GM18508 (cell line): ENCODE results near the gene ATP1B1.

Source experiments
- ATAC-seq: cut with Tn5 transposase; IDR thresholded peaks from one replicate; pipeline ENCODE4 v1.9.1; 2021; ENCODE audit warnings: moderate number of reproducible peaks; ENCODE audit not compliant: insufficient read depth, unreplicated experiment

ATP1B1 gene

DNA sequence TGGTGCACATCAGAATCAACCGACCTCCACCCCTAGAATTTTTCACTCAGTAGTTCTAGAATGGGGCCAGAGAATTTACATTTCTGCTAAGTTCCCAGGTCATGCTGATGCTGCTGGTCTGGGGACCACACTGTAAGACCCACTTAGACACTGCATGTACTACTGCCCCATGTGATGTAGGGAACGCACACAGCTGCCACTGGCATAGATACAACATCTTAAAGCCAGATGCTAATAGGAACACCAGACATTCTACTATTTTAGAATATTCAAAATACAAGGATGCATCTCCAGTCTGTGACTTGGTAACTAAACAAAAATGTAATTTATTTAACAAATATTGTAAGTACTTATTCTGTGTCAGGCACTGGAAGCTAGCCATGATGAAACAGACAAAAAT is 14.1 kb upstream of the ATP1B1 start:
- ATAC-seq, result no peak

DNA sequence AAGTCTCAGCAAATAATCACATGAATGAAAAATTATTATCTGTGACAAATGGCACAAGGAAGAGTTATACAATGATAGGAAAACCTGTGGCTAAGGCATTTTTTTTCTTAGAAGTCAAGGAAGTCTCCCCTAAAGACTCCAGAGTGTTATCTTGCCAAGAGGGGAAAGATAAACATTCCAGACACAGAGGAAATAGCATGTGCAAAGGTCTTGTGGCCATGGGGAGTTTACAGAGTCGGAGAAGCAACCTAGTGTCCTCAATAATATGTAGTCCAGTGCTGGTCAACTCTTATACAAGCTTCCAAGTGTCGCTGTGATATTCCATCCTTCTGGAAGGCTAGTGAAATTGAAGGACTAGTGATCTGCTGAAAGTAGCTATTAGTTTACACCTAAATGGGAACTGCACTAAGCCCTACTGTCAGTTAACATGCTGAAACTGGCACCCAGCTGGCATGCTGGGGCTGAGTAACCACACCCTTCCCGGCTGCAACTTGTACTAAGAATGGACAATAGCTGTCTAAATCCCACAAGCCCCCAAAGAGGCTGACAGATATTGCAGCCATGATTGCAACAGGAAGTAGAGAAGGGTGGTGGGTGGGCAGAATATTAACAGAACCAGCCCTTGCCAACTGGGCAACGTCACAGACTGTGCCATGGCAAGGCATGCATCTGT is 11.5 kb upstream of the ATP1B1 start:
- ATAC-seq, result no peak

DNA sequence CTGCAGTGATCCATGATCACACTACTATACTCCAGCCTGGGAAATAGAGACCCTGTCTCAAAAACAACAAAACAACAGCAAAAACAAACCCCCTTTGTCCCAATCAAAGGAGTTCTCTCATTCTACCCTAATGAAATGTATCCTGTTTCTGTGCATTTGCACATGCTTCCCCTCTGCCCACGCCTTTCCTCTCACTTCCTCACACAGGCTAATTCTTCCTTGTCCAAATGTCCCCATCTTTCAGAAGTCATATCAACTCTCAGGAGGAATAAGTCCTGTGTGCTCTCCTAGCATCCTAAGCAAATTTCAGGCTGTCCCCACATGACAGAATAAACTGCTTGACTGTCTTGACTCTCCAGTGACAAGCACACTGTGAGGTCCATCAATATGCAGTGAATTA is 8.1 kb upstream of the ATP1B1 start:
- ATAC-seq, result no peak

DNA sequence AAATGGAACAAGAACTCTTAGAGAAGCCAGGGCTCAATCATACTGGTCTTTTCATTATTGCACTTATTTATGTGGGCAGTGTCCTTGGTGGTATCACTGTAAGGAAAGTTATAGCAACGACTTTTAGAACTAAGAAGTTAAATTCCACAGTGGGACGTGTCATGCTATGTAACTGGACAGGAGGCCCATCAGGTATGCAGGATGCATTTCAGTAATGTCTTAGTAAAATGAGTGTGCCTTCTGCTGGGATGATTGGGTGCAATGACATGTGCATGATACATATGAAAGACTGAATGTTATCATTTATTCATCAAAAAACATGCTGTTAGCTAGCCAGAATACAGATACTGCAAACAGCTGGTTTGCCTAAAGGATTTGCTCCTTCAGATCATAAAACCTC is 6.9 kb upstream of the ATP1B1 start:
- ATAC-seq, result no peak

DNA sequence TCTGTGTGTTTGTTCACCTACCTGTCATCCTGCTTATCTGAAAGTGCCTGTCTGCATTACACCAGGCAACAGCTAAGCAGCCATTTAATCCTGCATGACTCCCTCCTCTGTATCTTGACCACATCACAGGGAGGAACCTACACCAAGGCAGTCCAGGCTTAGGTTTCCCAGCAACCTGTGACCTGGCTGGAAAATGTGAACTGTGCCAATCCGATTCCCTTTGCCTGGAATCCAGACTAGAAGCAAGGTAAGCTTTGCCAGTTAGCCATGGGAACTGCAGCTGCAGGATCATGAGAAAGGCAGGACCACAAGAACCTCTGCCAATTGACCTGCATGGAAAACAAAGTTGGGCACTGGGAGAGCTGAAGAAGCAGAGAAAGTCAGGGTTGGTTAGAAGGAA is 6.3 kb upstream of the ATP1B1 start:
- no peak for ATAC-seq

DNA sequence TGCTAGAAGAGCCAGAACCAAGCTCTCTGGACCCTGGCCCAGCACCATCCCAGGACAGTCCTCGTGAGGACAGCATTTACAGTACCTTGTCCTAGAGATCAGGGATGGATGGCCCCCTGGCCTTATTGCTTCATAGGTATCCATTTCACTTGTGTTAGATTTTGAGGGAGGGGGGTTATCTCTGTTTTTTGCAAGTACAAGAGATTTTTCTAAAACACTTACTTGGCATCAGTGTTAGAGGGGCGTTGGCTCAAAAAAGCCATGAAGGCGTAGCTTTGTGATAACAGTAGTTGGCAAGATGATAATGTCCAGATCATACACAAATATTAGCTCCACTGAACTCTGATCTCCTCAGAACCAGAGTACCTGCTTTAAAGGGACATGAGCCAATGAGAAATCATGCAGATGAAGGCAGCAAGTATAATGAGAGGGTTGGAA is 5.8 kb upstream of the ATP1B1 start:
- no peak for ATAC-seq

DNA sequence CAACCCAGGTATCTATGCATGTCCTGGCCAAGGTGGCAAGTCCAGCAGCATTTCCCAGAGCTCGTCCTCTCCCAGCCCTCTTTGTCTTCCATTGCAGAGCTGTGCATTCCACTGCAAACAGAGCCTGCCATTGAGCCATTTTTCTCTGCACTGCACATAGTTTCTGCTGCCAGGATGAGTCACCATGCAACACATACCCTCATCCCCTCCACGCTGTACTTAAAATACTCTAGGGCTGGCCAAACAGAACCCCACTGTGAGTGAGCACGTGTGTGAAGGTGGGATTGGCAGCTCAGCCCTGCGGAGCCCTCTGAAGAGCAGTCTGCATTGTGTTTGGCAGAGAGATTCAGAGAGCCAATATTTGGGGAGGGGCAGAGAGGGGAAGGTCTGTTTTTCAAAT is 3.9 kb upstream of the ATP1B1 start:
- no peak for ATAC-seq

DNA sequence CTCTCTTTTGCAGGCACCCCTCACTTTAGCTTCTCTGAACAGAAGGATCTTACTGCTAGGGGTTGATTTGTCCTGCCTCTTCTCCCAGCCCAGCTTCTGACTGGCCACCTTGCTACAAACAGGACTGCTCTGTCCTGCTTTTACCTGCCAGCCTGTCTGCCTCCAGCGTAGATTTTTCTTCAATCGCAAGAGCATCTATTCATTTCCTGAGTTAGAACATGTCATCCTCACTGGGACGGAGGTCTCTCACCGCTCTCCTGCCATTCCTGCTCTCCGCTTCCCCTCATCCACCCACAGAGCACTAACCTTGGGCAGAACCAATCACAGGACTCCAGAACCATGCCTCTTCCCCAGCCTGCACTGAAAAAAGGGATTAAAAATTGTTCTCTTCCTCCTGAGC is 3.5 kb upstream of the ATP1B1 start:
- no peak for ATAC-seq

DNA sequence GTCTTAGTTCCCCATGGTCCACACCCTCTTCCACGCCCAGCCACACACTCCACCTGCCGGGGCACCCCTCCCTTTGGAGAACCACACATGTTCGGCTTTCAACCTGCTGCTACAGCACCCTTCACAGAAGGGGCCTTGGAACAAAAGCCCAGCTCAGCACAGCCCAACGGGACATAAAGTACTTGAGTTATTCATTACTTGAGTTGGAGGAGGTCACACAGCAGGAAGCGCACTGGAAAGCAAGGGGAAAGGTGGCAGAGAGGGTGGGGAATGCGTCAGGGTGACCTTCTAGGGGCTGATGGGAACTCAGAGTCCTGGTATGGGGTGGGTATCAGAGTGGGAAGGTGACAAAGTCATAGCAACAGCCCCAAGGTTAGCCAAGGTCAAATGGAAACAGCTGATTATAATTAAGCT is 3.0 kb upstream of the ATP1B1 start:
- ATAC-seq, result no peak

DNA sequence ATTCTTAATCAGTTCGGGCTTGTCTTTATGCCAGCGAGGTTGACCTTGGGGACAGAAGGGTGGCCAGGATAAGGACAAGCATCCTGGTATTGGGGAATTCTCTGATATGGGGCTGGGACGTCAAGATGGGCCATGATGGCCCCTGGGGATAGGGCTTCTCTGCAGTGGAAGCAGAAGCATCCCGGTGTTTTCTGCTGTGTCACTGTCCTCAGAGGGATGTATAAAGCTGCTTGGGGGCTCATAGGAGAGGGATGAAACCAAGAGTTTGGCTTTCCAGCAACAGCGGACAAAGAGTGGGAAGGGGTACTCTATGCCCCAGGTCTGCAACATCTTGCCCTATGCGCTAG is 1.4 kb upstream of the ATP1B1 start:
- no peak for ATAC-seq

DNA sequence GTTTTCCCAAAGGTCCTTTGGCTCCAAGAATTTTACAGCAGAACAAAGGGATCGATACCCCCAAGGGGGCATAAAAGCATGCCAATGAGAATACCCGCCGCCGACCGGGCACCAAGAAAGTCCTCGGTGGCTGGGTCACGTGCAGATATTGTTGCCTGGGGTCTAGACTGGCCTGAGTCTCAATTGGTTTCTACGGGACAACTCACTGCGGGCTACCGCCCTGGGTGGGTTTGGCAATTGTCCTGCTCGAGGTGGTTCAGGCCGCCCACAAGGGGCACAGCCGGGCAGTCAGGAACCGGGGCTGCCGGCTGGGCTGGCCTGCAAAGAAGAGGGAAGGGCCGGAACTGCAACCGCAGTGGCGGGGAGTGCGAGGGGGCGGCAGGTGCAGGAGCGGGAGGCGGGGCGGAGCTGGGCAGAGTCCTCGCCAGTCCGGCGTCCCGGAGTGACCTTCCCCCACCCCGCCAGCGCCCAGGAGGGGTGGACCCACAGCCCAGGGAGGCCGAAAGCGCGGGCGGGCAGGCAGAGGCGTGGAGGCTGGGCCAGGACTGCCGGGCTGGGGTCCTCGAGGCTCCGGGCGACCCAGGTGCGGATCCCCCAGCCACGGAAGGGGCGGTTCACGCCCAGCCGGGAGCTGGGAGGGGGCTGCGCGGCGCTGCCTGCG is 926 bp upstream of the ATP1B1 start:
- no peak for ATAC-seq

DNA sequence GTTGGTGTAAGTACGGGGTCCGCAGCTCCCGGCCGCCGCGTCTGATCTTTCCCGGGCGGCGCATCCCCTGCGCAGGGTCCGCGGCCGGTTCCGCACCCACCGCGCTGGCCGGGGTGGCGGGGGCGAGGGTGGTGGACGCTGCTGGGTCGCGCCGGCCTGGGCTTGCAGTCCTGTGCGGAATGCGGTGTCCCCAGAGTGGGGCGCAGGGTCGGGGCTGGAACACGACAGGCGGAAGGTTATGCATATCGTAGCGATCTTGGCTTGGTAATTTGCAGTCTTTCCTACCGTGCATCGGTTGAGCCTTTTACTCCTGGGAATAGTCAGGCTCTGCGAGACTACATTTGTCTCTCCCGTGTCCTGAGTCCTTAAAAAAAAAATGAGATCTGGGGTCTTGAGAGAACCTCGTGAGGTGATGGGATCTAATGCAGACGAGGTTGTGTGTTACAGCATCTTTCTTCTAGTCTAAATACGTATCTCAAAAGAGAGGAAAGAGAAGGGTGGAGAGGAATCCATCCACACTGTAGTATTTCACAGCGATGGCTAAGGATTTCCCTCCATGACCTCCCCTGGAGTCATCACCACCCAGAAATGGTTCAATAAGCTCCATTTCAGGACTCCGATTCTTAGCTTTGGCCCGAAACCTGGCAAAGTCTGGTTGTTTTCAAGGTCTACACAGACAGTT is 572 bp downstream of the ATP1B1 start:
- ATAC-seq, result no peak

DNA sequence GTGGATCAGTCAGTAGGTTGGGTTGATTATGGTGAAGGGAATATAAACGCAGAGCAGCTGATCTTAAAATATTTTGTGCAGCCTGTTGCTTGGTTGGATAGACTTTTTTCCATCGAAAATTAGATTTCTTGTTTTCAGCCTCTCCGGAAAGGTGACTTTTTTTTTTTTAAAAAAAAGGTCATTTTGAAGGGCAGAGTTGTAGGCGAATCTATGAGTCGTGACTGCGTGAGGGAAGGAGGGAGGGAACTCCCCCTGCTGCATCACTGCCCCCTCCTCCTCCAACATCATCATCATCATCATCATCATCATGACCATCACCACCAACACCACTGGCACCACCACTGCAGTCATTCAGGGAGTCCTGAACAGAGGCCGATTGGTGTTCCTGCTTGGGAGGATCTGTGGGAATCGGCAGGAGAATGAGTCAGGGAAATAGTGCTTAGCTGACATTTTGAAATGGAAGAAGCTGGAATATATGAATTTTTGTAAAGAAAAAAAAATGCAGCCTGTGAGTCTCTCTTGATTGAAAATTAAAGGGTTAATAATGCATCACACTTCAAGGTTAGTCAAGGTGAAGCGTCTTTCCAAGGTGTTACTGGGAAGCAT is 1.2 kb downstream of the ATP1B1 start:
- no peak for ATAC-seq

DNA sequence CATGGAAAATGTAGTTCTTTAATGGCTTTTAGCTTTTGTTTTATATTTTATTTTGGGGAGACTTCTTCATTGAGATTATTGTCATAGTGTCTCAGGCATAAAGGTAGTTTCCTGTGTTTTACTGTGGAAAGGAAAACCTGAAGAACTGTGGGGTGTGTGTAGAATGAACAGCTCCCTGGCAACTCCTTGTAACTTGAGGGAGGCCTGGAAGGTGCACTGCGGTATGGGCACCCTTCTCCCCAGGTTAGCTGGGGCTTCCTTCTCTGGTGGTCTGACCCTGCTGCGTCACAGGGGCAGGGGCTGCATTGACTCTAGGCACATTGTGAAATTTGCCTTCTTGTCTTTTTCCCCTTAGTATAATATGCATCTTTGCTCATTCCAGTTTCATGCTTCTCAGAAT is 1.7 kb downstream of the ATP1B1 start:
- no peak for ATAC-seq

DNA sequence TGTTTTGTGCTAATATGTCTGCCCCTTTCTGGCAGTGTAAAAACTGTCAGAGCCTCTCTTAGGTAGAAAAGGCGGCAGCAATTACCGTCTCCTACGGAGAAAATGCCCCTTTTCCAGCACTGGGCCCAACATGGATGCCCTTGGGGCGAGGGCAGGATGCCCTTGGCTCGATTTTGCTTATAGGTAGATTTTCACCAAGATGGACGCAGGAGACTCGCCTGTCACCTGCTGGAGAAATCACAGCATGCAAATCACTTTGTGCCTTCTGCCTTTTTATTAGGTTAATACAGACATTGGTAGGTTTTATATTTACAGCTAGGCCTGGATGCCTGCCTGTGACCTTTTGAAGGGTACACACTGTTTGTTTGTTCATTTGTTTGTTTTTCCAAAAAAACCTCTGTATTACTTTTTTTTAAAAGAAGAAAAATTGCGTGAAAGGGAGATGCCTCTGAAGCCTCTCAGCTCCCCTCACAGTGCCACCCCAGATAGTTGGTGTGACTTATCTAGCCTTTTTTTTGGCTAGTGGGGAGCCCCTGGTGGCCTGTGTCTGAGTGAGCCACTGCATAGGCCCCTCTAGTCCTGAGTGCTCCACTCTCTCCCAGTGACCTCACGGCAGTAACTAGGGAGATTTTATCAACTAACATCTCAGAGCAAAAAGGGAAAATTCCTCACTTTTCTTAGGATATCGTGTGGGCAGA is 2.5 kb downstream of the ATP1B1 start:
- ATAC-seq, result no peak

DNA sequence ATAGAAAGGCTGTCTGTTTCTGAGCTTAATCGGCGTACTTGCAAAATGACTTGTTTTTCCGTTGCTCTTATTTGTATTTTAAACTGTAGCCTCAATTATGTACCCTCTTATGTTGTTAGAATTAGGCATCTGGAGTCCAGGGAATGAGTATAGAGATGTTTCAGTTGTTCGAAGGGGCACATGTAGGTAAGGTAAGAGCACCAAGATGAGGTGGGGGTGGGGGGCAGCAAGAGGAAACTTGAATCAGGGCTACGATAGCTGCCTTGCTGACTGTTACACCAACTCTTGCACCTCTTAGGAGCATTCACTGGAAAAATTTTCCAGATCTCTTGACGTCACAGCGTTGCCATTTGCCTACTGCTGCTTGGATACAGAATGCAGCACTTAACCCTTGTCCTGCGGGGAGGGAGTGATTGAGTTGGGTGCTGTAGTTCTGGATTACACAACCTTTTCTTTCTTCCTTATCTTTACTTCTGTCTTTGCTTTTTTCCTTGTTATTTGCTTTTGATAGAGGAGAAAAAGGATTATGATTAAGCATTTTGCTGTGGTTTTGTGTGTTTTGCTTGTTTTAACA is 3.2 kb downstream of the ATP1B1 start:
- ATAC-seq, result no peak

DNA sequence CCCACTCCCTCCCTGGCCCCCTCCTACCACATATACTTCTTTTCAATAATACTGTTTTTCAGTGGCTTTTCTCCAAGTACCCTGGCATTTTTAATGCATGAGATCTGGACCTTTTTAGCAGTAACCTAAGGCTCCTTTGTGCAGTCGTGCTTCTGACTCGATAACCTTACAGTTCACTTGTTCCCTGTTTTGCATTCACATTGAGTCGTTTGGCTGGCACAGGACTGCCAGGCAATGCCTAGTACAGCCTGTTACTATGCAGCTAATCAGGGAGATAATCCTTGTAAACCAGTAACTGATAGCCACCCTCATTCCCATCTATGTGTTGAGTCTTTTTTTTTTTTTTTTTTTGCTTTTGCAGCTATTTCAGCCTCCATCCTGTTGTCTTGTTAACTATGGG is 3.7 kb downstream of the ATP1B1 start:
- ATAC-seq, result no peak

DNA sequence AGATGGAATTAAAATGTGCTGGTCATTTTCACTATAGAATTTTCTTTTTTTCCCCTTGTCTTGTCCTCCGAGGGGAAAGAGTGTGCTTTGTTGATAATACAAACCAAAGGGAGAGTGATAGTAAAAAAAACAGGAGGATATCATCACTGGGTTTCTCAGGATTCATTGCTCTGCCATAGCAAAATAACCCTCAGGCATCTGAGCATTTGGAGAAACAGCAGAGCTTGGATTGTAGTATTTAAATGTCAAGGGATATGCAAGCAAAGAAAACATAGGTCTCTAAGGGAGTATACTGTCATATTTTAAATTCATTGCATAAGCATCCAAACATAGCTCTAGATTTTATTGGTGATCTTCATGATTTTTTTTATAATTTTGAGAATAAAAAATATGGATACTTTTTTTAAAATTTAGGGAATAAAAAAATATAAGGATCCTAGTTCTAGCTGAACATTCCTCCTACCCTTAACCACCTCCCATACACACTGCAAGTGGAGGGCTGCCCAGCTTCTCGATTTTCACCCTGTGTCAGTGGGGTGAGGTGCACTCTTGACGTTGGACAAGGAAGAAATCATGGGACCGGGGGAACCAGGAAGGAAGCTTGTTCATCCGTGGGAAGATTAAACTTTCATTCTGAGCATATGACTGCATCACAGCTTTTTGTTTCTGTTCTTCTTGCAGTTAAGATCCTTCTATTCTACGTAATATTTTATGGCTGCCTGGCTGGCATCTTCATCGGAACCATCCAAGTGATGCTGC is 4.4 kb downstream of the ATP1B1 start:
- ATAC-seq, result no peak

DNA sequence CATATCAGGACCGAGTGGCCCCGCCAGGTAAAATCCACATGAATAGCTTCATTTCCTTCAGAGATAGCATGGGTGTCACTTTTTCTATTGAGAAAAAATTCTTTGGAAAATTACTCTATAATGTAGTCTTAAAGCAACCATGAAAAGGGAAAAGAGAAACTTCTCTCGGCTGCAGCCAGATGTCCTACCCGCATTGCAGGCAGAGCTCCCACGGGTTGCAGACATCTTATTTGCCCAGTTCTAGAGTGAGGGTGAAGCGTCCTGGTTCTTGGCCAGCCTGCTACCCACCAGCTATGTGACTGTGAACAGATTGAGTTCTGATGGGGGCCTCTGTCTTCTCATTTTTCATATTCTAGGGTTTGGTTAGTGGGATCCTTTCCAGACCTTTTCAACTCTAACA is 5.0 kb downstream of the ATP1B1 start:
- ATAC-seq, result no peak

DNA sequence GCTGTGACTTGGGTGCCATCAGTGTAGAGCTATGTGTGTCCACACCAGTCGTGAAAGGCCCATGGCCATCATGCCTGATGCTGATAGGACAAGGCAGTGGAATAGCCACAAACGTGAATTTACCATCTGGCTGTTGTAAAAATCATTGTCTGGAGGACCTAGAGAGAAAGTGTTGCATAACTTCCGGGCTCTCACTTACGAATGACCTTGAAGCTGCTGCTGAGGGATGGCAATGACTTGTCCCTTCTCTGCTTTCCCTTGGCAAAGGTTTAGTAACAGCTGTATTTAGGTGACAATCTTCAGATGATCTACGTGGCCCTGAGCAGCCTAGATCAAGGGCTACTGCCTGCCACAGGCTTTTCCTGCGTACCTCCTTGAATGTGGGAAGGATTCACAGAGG is 5.8 kb downstream of the ATP1B1 start:
- ATAC-seq, result no peak
